Measurements from ENCODE around the gene NOSIP. TPM values are rescaled to one million over a fixed set of nuclear protein-coding genes. Genes with fewer than 3 reads are reported as not detected.
A peak's percentile ranks its signal among the peaks of the same experiment; 100 is the strongest.
"Not testable (repeated sequence)": the region's sequence is repeated elsewhere in the genome, so short reads cannot be mapped to it uniquely, and the experiment has no call there.

NOSIP gene, protein sequence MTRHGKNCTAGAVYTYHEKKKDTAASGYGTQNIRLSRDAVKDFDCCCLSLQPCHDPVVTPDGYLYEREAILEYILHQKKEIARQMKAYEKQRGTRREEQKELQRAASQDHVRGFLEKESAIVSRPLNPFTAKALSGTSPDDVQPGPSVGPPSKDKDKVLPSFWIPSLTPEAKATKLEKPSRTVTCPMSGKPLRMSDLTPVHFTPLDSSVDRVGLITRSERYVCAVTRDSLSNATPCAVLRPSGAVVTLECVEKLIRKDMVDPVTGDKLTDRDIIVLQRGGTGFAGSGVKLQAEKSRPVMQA
- 45.5 TPM for total RNA-seq
- long read RNA-seq, transcript NOSIP-204 (9 exons, 1,005 nt): major isoform, 14 of 18 reads
- long read RNA-seq, partial matches to known transcripts: 0 of 18 reads
- long read RNA-seq, other reads (novel, unspliced or antisense): 3 of 18 reads

- DNase-seq: peak; percentile 96
- intact Hi-C loops (cut with DNase I): no loop called here
- ATAC-seq (ENCODE audit: poor library complexity): peak; percentile 98
These were observed at the start of gene NOSIP for GRCh38 chr19:49580264-49581006. NOSIP (minus strand) TSS chr19:49580556; CDS start chr19:49560691, 19,865 bp downstream.

GRCh38 chr19:49629659-49630058, 49.3 kb upstream of the NOSIP start:
- DNase-seq (no peak), ATAC-seq (ENCODE audit: poor library complexity) (no peak)
- intact Hi-C loops (cut with DNase I): no loop called here

DNA sequence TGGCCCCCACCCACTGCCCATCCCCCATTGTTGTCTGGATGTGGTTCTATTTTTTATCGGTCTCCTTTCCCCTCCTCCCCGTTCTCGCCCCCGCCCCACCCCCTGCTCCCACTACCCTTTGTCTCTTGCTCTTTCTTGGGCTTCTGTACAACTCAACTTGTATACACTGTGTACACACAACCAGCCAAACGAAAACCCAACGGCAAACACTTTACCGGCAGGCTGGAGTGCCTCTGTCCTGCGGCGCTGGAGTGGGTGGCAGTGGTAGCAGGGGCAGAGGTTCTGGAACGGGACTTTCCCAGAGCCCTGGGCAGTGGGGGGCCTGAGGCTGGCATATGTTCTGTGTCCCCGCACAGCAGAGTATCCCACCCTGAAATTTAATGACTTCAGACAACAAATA, 45.9 kb upstream of the NOSIP start:
- intact Hi-C loops (cut with DNase I): no loop called here
- DNase-seq: no peak
- ATAC-seq (ENCODE audit: poor library complexity): no peak

GRCh38 chr19:49624967-49625910, 44.9 kb upstream of the NOSIP start:
- DNase-seq: no peak

GRCh38 chr19:49617860-49618259, 37.5 kb upstream of the NOSIP start:
- intact Hi-C loops (cut with DNase I); DNase-seq; ATAC-seq (ENCODE audit: poor library complexity): not testable (repeated sequence)

More at GRCh38 chr19:49624967-49625910, 44.9 kb upstream of the NOSIP start:
- ATAC-seq (ENCODE audit: poor library complexity): no peak
- intact Hi-C loops (cut with DNase I): no loop called here

DNA sequence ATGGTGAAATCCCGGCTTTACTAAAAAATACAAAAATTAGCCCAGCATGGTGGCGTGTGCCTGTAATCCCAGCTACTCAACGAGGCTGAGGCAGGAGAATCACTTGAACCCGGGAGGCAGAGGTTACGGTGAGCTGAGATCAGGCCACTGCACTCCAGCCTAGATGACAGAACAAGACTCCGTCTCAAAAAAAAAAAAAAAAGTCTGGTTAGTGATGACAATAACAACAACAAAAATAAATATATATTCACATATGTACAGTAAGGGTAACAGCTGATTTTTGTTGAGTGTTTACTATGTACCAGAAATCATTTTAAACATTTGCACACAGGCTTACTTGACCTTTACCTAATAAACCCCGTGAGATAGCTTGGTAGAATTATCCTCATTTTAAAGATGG, 36.6 kb upstream of the NOSIP start:
- DNase-seq (no peak), ATAC-seq (ENCODE audit: poor library complexity) (no peak)
- intact Hi-C loops (cut with DNase I): no loop called here

DNA sequence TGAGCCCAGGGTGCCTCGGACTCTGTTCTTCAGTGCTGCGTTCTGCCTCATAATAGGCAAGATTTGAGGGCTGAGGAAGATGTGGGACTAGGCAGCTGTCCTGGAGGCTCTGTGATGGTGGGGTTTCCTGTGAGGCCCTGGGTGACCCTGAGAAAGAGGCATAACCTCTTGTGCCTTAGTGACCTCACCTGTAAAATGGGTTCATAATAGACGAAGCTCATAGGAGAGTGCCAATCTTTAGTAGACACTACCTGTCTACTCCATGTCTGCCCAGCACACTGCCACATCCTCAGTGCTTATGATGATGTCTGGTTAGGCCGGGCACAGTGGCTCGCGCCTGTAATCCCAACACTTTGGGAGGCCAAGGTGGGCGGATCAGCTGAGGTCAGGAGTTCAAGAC, 36.2 kb upstream of the NOSIP start:
- intact Hi-C loops (cut with DNase I): no loop called here
- no peak for ATAC-seq (ENCODE audit: poor library complexity)
- DNase-seq: no peak

DNA sequence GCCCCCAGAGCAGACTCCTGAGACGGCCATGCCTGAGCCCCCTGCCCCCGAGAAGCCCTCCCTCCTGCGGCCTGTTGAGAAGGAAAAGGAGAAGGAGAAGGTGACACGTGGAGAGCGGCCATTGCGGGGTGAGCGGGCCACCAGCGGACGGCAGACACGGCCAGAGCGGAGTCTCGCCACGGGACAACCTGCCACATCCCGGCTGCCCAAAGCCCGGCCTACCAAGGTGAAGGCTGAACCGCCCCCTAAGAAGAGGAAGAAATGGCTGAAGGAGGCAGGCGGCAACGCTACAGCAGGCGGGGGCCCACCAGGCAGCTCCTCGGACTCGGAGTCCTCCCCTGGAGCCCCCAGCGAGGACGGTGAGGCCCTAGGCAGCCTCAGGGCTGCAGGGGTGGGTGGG, 35.5 kb upstream of the NOSIP start:
- no peak for ATAC-seq (ENCODE audit: poor library complexity)
- DNase-seq: no peak
- intact Hi-C loops (cut with DNase I): no loop called here

GRCh38 chr19:49614096-49614833, 33.9 kb upstream of the NOSIP start:
- ATAC-seq (ENCODE audit: poor library complexity): no peak
- intact Hi-C loops (cut with DNase I): no loop called here
- no peak for DNase-seq

GRCh38 chr19:49613374-49613773, 33.0 kb upstream of the NOSIP start:
- intact Hi-C loops (cut with DNase I): no loop called here
- no peak for ATAC-seq (ENCODE audit: poor library complexity)

DNA sequence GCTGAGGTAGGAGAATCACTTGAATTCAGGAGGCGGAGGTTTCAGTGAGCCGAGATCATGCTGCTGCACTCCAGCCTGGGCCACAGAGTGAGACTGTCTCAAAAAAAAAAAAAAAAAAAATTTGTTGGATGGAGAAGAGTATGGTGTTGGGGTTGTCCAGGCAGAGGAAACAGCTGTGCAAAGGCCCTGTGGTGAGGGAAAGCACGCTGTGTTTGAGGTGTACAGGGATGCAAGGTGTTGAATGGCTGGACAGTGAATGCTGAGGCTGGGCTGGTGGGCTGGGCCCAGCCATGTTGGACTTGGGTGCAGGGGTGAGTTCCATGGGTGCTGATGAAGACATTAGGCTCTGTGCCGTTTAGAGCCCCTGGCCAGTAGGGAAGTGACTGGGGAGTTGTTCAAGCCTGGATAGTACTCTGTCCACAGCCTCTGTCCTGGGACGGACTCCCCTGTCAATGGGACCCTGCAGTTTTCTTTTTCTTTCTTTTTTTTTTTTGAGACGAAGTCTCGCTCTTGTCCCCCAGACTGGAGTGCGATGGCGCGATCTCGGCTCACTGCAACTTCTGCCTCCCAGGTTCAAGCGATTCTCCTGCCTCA, 29.2 kb upstream of the NOSIP start:
- DNase-seq (no peak), ATAC-seq (ENCODE audit: poor library complexity) (no peak)

More at GRCh38 chr19:49613374-49613773, 33.0 kb upstream of the NOSIP start:
- no peak for DNase-seq

GRCh38 chr19:49605605-49606004, 25.2 kb upstream of the NOSIP start:
- DNase-seq (no peak), ATAC-seq (ENCODE audit: poor library complexity) (no peak)
- intact Hi-C loops (cut with DNase I): no loop called here

More for the DNA sequence above, 29.2 kb upstream of the NOSIP start:
- intact Hi-C loops (cut with DNase I): no loop called here

DNA sequence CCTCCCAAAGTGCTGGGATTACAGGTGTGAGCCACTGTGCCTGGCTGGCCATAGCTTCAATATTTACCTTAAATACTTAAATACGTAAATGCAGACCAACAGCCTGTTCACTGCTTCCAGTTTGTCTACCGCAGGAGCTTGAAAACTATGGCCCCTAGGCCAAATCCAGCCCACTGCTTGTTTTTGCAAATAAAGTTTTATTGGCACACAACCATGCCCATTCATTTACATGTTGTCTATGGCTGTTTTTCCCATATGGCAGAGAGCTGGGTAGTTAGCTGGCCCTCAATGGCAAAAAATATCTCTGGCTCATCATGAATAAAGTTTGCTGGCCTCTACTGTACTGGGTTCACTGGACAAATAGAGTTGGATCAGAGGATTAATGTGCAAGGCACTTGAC, 22.4 kb upstream of the NOSIP start:
- intact Hi-C loops (cut with DNase I): no loop called here
- ATAC-seq (ENCODE audit: poor library complexity): no peak

GRCh38 chr19:49601482-49602038, 21.2 kb upstream of the NOSIP start:
- ATAC-seq (ENCODE audit: poor library complexity) (no peak), DNase-seq (no peak)
- intact Hi-C loops (cut with DNase I): no loop called here

More for the DNA sequence above, 22.4 kb upstream of the NOSIP start:
- DNase-seq: no peak

DNA sequence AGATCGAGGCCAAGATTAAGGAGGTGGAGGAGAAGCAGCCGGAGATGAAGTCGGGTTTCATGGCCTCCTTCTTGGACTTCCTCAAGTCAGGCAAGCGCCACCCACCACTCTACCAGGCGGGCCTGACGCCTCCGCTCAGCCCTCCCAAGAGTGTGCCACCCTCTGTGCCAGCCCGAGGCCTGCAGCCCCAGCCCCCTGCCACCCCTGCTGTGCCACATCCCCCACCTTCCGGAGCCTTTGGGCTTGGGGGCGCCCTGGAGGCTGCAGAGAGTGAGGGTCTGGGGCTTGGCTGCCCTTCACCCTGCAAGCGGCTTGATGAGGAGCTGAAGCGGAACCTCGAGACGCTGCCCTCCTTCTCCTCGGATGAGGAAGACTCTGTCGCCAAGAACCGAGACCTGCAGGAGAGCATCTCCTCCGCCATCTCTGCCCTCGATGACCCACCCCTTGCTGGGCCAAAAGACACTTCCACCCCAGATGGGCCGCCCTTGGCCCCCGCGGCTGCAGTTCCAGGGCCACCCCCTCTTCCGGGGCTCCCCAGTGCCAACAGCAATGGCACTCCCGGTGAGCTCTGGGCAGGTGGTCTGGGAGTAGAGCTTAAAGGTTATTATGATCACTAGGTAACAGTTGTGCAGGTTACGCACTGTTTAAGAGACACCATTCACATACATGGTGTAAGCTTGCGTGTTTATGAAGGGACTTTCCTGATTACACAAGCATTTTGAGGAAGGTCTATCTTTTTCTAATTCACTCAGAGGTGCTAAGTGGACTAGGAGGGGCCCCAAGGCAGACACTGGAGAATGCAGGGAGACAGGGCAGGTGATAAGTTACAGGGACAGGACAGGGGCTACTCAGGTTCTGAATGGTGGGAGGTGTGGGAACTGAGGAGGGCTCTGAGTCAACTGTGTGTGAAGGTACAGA, 19.3 kb upstream of the NOSIP start:
- DNase-seq (no peak), ATAC-seq (ENCODE audit: poor library complexity) (no peak)
- intact Hi-C loops (cut with DNase I): no loop called here

DNA sequence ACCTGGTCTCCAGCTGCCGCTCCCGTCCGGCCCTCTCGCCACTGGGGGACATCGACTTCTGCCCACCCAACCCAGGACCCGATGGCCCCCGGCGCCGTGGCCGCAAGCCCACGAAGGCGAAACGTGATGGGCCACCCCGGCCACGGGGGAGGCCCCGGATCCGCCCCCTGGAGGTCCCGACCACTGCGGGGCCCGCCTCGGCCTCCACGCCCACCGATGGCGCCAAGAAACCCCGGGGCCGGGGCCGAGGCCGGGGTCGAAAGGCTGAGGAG, 17.3 kb upstream of the NOSIP start:
- no peak for DNase-seq
- no peak for ATAC-seq (ENCODE audit: poor library complexity)
- intact Hi-C loops (cut with DNase I): no loop called here

Measured in Right ventricle myocardium superior (tissue), 1 donor.